Activated CD4-positive, CD25-positive, alpha-beta regulatory T cell treated with anti-CD3 and anti-CD28 coated beads, Interleukin-2, amount 50 U/mL, for 16 hours (primary cell): ENCODE measurements around the gene NBAS.
"Not testable (repeated sequence)": the region's sequence is repeated elsewhere in the genome, so short reads cannot be mapped to it uniquely, and the experiment has no call there.

Experiments
- DNase-seq: peaks from one replicate; pipeline ENCODE4 v3.0.0-alpha.2; 2020; ENCODE audit warnings: low read depth, low spot score

Gene NBAS

DNA sequence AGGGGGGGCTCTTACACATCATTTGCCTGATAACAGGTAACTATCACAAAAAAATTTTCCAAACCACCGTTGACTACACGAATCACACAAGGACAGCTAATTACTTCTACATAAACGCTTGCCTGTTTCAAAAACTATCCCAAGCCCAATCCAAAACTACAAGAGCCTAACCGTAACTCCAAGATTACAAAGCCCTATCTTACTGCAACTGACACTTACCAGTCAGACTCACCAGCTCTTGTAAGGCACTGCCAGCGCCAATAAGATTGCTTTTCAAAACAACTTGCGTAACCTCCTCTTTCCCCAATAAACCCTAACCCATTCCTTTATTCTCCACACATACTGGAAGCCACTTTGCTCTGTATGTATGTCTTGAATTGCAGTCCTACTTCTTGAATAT, 148.4 kb downstream of the NBAS start:
- no peak for DNase-seq

- no peak for DNase-seq
Observed at GRCh38 chr2:15412309-15412708, 148.8 kb downstream of the NBAS start.

- no peak for DNase-seq
Observed at GRCh38 chr2:15410884-15411283, 150.2 kb downstream of the NBAS start.

DNA sequence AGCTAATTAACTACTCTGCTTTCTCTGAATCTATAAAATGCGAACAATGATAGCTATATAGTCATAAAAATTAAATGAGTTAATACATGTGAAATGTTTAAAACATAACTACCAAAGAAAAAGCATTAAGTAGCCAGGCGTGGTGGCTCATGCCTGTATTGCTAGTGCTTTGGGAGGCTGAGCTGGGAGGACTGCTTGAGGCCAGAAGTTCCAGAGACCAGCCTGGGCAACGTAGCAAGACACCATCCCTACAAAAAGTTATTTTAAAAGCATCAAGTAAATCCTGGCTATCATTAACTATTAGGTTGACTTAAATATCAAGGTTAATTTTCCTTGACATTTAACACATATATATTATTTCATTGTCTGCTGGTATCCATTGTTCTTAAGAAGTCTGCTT, 152.4 kb downstream of the NBAS start:
- no peak for DNase-seq

DNA sequence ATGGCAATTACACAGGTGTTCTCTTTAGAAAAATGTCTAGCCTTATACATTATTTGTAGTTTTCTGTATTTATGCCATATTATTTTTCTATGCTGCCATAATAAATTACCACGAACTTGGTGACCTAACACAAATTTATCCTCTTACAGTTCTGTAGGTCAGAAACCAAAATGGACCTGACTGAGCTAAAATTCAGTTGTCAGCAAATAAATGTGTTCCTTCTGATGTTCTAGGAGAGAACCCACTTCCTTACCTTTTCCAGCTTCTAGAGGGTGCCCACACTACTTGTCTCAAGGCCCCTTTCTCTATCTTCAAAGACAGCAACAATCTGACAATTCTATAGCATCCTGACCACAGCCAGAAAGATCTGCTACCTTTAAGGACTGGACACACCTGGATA, 153.5 kb downstream of the NBAS start:
- no peak for DNase-seq

DNA sequence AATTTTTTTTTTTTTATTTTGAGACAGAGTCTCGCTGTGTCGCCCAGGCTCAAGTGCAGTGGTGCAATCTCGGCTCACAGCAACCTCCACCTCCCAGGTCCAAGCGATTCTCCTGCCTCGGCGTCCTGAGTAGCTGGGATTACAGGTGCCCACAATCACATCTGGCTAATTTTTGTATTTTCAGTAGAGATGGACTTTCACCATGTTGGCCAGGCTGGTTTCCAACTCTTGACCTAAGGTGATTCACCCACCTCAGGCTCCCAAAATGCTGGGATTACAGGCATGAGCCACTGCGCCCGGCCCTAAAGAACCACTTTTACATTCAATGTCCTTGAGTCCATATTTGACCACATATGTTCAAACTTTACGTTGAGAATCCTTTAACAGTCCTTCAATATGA, 156.6 kb downstream of the NBAS start:
- DNase-seq, result not testable (repeated sequence)

- DNase-seq, result no peak
Observed at GRCh38 chr2:15400240-15400826, 160.8 kb downstream of the NBAS start.

- no peak for DNase-seq
Observed at GRCh38 chr2:15399241-15399640, 161.9 kb downstream of the NBAS start.

GRCh38 chr2:15391751-15392150, 169.4 kb downstream of the NBAS start:
- DNase-seq, result no peak

DNA sequence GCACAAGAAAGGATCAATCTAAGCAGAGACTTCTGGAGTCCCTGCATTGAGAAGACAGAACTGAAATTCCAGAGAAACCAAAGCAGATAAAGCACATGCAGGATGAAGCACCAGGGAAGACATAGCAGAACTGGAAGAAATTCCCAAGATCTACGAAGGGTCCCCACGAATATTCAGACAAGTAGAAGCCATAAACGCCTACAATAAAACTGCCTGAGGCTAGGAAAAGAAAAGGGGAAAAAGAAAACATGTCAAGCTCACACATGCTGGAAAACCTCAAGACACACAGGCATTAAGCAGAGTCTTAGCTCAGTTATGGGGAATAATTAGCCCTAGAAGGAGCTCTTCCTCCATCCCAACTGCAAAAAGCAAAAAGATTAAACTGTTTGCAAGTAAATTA, 171.2 kb downstream of the NBAS start:
- DNase-seq, result no peak

DNA sequence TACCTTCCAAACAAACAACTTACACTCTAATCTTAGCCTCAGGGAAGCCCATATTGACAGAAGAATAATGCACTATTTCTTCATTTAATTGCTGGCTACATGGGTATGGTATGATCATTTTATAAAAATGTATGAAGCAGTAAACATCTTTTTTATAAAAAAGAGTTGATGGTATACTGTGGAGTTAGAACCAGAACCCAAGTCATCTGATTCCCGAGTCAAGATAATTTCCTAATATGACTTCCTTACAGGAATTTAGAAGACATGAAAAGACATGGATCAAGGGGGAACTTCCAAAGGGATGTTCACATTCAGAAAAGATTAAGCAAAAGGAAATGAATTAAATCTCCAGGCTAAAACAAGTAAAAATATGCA, 171.8 kb downstream of the NBAS start:
- DNase-seq, result no peak

- DNase-seq, result no peak
Observed at GRCh38 chr2:15388406-15389325, 172.5 kb downstream of the NBAS start.

DNA sequence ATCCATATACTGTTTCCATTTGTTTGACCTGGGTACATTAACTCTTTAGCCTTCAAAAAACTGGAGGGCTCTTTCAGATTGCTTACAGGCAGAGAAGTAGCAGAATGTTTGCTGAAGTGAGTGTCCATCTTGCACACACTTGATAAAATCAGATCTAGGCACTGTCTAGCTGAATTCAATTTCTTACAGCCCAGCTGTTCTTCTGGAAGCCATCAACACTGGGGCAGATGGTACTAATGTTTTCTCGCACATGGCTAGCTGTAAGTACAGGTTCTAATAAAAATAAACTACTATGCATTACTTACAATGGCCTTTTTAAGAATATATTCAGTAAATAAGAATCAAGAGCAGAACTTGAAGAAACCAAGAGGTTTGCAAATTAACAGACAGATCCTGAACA, 175.9 kb downstream of the NBAS start:
- no peak for DNase-seq

DNA sequence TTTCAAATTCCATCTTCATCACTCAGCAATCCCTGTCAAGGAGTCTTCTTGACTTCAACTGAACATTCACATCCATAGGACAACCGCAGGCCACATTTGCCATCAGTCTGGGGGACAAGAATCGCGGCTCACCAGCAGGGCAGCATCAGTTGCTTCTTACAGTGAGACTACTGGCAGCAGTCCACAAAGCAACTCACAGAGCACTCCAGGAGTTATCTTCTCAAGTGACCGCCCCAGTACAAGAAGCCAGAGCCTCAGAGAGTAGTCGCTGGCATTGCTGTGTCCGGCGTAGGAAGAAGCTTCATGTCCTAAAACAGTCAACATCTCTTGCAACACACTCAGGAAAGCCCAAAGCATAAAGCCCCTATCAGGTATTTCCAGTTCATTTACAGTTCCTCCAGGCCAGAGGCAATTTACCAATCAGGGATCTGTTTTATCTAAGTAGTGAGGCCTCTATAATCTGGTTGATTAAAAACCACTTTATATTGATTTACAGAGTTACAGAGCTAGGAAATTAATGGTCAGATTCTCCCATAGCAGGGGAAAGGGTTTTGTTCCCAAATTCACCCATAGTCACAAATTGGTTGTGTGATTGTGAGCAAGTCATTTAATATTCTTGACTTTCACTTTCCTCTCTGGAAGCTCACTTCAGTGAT, 177.3 kb downstream of the NBAS start:
- DNase-seq, result no peak

- DNase-seq, result no peak
Observed at GRCh38 chr2:15378148-15378908, 182.8 kb downstream of the NBAS start.

DNA sequence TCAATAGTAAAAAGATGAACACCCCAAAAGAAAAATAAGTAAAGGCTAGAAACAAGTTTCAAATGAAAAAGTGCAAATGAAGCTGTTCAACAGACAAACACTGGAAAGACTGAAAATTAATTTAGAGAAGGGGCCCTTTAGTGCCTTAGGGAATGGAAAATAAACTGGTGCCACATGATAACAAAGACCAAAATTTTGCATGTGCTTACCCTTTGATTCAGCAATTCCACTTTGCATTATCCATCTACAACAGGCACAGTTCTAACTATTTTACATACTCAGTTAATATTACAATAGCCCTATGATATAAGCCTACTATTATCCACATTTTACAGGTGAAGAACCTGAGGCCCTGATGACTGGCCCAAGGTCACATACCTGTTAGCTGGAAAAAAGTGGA, 183.9 kb downstream of the NBAS start:
- no peak for DNase-seq

- no peak for DNase-seq
Observed at GRCh38 chr2:15372019-15372418, 189.1 kb downstream of the NBAS start.

GRCh38 chr2:15369129-15369528, 192.0 kb downstream of the NBAS start:
- no peak for DNase-seq

- DNase-seq, result no peak
Observed at GRCh38 chr2:15367715-15368114, 193.4 kb downstream of the NBAS start.

- no peak for DNase-seq
Observed at GRCh38 chr2:15367205-15367604, 193.9 kb downstream of the NBAS start.

DNA sequence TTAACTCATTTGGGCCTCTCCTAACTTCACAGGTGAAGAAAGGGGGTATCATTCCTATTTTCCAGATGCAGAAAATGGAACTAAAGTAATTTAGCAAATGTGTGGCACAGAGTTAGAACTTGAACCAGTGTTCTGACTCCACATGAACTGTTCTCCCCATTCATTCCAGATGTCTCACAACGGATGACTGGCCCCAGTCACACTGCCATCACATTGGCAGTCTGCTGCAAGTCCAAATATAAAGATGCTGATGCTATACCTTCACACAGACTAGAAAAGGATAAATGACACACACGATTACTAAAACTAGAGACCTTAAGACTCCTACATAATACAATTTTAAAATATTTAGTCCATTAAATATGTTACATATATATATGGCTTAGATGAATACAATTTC, 195.7 kb downstream of the NBAS start:
- DNase-seq, result no peak

GRCh38 chr2:15364561-15364960, 196.6 kb downstream of the NBAS start:
- no peak for DNase-seq
